ENCODE measurements around the gene EPB41L1. TPM values are rescaled to one million over a fixed set of nuclear protein-coding genes. Genes with fewer than 3 reads are reported as not detected.

The EPB41L1 gene
- total RNA-seq, 1 donor, result 9.1 TPM

GRCh38 chr20:36253036-36253435 lies 98.5 kb downstream of the EPB41L1 start:
- no peak overlapping the region for H3K4me3 ChIP-seq (ENCODE audit: low read depth, low read length)
- DNase-seq (ENCODE audit: low read depth), result no peak
- TF ChIP-seq CTCF (IDR thresholded peaks at IDR 0.05; ENCODE audit: insufficient read depth, low read depth, low read length), result no peak

GRCh38 chr20:36254076-36254475 lies 99.5 kb downstream of the EPB41L1 start:
- TF ChIP-seq CTCF (IDR thresholded peaks at IDR 0.05; ENCODE audit: insufficient read depth, low read depth, low read length), result no peak
- H3K4me3 ChIP-seq (ENCODE audit: low read depth, low read length), result no peak overlapping the region
- DNase-seq (ENCODE audit: low read depth), result no peak

GRCh38 chr20:36255445-36255844 lies 100.9 kb downstream of the EPB41L1 start:
- TF ChIP-seq CTCF (IDR thresholded peaks at IDR 0.05; ENCODE audit: insufficient read depth, low read depth, low read length), result no peak
- DNase-seq (ENCODE audit: low read depth), result no peak
- H3K4me3 ChIP-seq (ENCODE audit: low read depth, low read length), result no peak overlapping the region

- H3K4me3 ChIP-seq (ENCODE audit: low read depth, low read length), result no peak overlapping the region
- no peak for DNase-seq (ENCODE audit: low read depth)
- no peak for TF ChIP-seq CTCF (IDR thresholded peaks at IDR 0.05; ENCODE audit: insufficient read depth, low read depth, low read length)
These were observed 104.9 kb downstream of the EPB41L1 start for GRCh38 chr20:36259177-36260061.

GRCh38 chr20:36260316-36260715 lies 105.8 kb downstream of the EPB41L1 start:
- no peak for DNase-seq (ENCODE audit: low read depth)

GRCh38 chr20:36261389-36262105 lies 107.0 kb downstream of the EPB41L1 start:
- no peak for DNase-seq (ENCODE audit: low read depth)
- TF ChIP-seq CTCF (IDR thresholded peaks at IDR 0.05; ENCODE audit: insufficient read depth, low read depth, low read length), result no peak
- no peak overlapping the region for H3K4me3 ChIP-seq (ENCODE audit: low read depth, low read length)

More at GRCh38 chr20:36260316-36260715, 105.8 kb downstream of the EPB41L1 start:
- TF ChIP-seq CTCF (IDR thresholded peaks at IDR 0.05; ENCODE audit: insufficient read depth, low read depth, low read length), result no peak
- H3K4me3 ChIP-seq (ENCODE audit: low read depth, low read length), result no peak overlapping the region

Data from fibroblast of villous mesenchyme (primary cell).